K562 (cell line): ENCODE measurements around the gene ARHGAP9. TPM values are rescaled to one million over a fixed set of nuclear protein-coding genes. Genes with fewer than 3 reads are reported as not detected.

Experiments
- ARID4B ChIP-seq: sonication (generic); formaldehyde crosslinking; IDR thresholded peaks from 2 replicates; pipeline ENCODE4 v1.8.0; 2022; ENCODE audit warnings: mild to moderate bottlenecking, missing genetic modification reagents
- BCLAF1 ChIP-seq, 2 experiments: fragments of 450-650 bp in 1 of 2; IDR thresholded peaks; 2 replicates each; pipeline ENCODE4 v1.6.1; 2011 to 2017; ENCODE audit warnings: low read depth in 2 of 2, antibody characterized with exemption in 1 of 2, borderline replicate concordance in 1 of 2, low read length in 1 of 2, mild to moderate bottlenecking in 1 of 2, mixed read lengths in 1 of 2; ENCODE audit not compliant: control insufficient read depth in 1 of 2
- CREBBP ChIP-seq: IDR thresholded peaks from one replicate; pipeline ENCODE4 v1.6.1; 2012; ENCODE audit warnings: low read depth, mild to moderate bottlenecking, control low read depth, inconsistent platforms, low read length
- FOXK1 ChIP-seq: sonication (generic); formaldehyde crosslinking; IDR thresholded peaks from 2 replicates; pipeline ENCODE4 v1.8.0; 2022; ENCODE audit warnings: missing genetic modification reagents, mild to moderate bottlenecking, borderline replicate concordance
- HOMEZ ChIP-seq: fragments of 250-450 bp; sonication (Bioruptor Pico); IDR thresholded peaks from 2 replicates; pipeline ENCODE4 v1.4.0; 2020; ENCODE audit warnings: mild to moderate bottlenecking, moderate library complexity
- JUNB ChIP-seq: fragments of 450-650 bp; formaldehyde crosslinking; conservative IDR thresholded peaks from 2 replicates; pipeline ENCODE4 v1.4.0; 2020; ENCODE audit warnings: mild to moderate bottlenecking
- MLLT1 ChIP-seq, 2 experiments: fragments of 450-650 bp; IDR thresholded peaks; 2 replicates each; pipeline ENCODE4 v1.6.1; 2016
- NFATC3 ChIP-seq: fragments of 450-650 bp; IDR thresholded peaks from 2 replicates; pipeline ENCODE4 v1.6.1; 2017; ENCODE audit warnings: mild to moderate bottlenecking
- NFIX ChIP-seq: fragments of 250-450 bp; sonication (Bioruptor Pico); IDR thresholded peaks from 2 replicates; pipeline ENCODE4 v1.4.0; 2020; ENCODE audit warnings: low read depth, mild to moderate bottlenecking, moderate library complexity
- POLR2A ChIP-seq: fragments of 450-650 bp; conservative IDR thresholded peaks from 2 replicates; pipeline ENCODE4 v1.6.1; 2016
- UBTF ChIP-seq, 2 experiments: IDR thresholded peaks; 2 replicates each; pipeline ENCODE4 v1.6.1; 2012; ENCODE audit warnings: improper control_type of control experiment in 2 of 2, low read depth in 2 of 2, low read length in 2 of 2, borderline replicate concordance in 1 of 2
- ZNF384 ChIP-seq: IDR thresholded peaks from 2 replicates; pipeline ENCODE4 v1.6.1; 2012; ENCODE audit warnings: low read depth, low read length, improper control_type of control experiment
- ZNF551 ChIP-seq: fragments of 250-450 bp; sonication (Bioruptor Pico); IDR thresholded peaks from 2 replicates; pipeline ENCODE4 v1.5.0; 2021; ENCODE audit warnings: mild to moderate bottlenecking, moderate library complexity
- polyA plus RNA-seq, 8 experiments: library from polyadenylated mRNA; depleted of rRNA in 4 of 8; stranded (reverse) in 5 of 8; unstranded in 3 of 8; fragments of >200 nt; fragmentation: Nextera tagmentation in 2 of 8; fragmentation: Illumina TruSeq in 1 of 8; extraction: Ambion mirVana in 2 of 8; extraction: Trizol in 1 of 8; gene quantifications; 2 replicates each; pipeline versions ENCODE4 v1.2.1 to v1.2.3, GENCODE V29; 2011 to 2014; ENCODE audit warnings: inconsistent platforms in 1 of 8, missing spikeins in 1 of 8
- total RNA-seq, 7 experiments: library from RNA; depleted of rRNA in 6 of 7; stranded (reverse); fragments of >200 nt in 6 of 7; fragmentation: Illumina TruSeq in 2 of 7; extraction: Trizol in 2 of 7; gene quantifications; 2 replicates each; pipeline versions ENCODE4 v1.2.1 to v1.2.3, GENCODE V29; 2011 to 2021; ENCODE audit warnings: low replicate concordance in 1 of 7

The ARHGAP9 gene
- total and polyA plus RNA-seq, 9 of the 15 experiments (the other 6 are each of a cell fraction or from before 2014, with no cell fraction given) = 1.5 to 10.2 (median 5.1) TPM

- TF ChIP-seq ARID4B (peak; percentile 10; the same call in 1 of the 2 replicates), NFIX (CRISPR knock-in tag) (no peak), JUNB (CRISPR knock-in tag) (no peak), BCLAF1 (IDR thresholded peaks at IDR 0.05; ENCODE audit: borderline replicate concordance in 1 of 2, control insufficient read depth in 1 of 2, low read depth in 2 of 2, low read length in 1 of 2) (no peak), CREBBP (no peak), ZNF384 (no peak), HOMEZ (CRISPR knock-in tag) (no peak), FOXK1 (CRISPR knock-in tag) (peak; percentile 68; the same call in 1 of the 2 replicates), ZNF551 (CRISPR knock-in tag) (no peak), POLR2A (peak; percentile 55), MLLT1 (IDR thresholded peaks at IDR 0.05) (no peak), NFATC3 (no peak), UBTF (IDR thresholded peaks at IDR 0.05; ENCODE audit: borderline replicate concordance in 1 of 2, low read depth in 2 of 2, low read length in 2 of 2) (no peak)
Observed at GRCh38 chr12:57523706-57524614, 44.3 kb upstream of the ARHGAP9 start (continued).
